ENCODE results near the gene GEMIN5. TPM values are rescaled to one million over a fixed set of nuclear protein-coding genes. Genes with fewer than 3 reads are reported as not detected.

GEMIN5 gene
- total and polyA plus RNA-seq, 2 of the 13 experiments (the other 11 are each of a cell fraction or from before 2014, with no cell fraction given), result 6.6 to 28.6 TPM

DNA sequence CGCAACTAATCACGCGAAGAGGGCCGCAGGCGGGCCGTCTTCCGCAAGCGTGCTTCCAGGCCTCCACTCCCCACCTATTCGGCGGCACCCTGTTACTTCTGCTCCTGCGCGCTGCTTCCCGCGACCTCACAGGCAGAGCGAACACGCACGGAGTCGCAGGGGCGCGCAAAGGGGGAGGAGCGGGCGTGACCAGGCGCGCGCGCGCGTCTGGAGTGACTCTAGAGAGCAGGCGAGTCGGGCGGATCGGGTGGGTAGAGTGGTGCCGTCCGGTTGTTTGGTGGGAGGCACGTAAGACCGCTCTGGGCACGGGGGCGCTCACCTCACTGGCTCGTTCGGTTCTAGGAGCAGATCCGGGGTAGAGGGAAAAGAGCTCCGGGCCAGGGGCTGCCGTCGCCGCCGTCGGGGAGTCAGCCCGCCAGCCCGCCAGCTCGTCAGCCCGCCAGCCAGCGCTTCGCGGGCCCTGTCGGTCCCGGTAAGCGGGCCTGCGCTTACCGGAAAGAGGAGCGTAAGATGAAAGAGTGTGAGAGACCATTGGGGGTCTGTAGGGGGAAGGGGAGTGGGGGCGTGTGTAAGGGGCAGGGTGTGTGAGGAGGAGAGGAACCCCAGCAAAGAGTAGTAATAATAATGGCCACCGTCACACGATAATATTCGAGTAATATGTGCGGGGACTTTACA is 79.6 kb downstream of the GEMIN5 start, which contains the start of gene CNOT8 (continued):
- TF ChIP-seq RXRA (CRISPR knock-in tag; IDR thresholded peaks at IDR 0.05), result peak; percentile 48; the same call in 1 of the 2 replicates
- 0 out of 2 replicates have a peak, but pooled peaks have one; percentile 35 for TF ChIP-seq ZNF430 (CRISPR knock-in tag; IDR thresholded peaks at IDR 0.05)
- no peak; the same call in 1 of the 2 replicates for TF ChIP-seq ZNF629 (CRISPR knock-in tag; conservative IDR thresholded peaks at IDR 0.05)
- TF ChIP-seq, protein P1, sequence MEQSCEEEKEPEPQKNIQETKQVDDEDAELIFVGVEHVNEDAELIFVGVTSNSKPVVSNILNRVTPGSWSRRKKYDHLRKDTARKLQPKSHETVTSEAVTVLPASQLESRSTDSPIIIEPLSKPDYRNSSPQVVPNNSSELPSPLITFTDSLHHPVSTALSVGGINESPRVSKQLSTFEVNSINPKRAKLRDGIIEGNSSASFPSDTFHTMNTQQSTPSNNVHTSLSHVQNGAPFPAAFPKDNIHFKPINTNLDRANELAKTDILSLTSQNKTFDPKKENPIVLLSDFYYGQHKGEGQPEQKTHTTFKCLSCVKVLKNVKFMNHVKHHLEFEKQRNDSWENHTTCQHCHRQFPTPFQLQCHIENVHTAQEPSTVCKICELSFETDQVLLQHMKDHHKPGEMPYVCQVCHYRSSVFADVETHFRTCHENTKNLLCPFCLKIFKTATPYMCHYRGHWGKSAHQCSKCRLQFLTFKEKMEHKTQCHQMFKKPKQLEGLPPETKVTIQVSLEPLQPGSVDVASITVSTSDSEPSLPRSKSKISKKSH (CRISPR knock-in tag; IDR thresholded peaks at IDR 0.05; ENCODE audit: borderline replicate concordance), result peak; percentile 66; the same call in 1 of the 2 replicates
- TF ChIP-seq ZNF766 (CRISPR knock-in tag; IDR thresholded peaks at IDR 0.05; ENCODE audit: borderline replicate concordance), result 0 out of 2 replicates have a peak, but pooled peaks have one; percentile 34
- no peak for TF ChIP-seq ZNF282 (IDR thresholded peaks at IDR 0.05; ENCODE audit: partially characterized antibody)
- no peak for TF ChIP-seq FOXP1 (IDR thresholded peaks at IDR 0.05)
- TF ChIP-seq FOXP1 (CRISPR knock-in tag; IDR thresholded peaks at IDR 0.05), result 0 out of 2 replicates have a peak, but pooled peaks have one; percentile 17
- TF ChIP-seq ZNF383 (CRISPR knock-in tag; IDR thresholded peaks at IDR 0.05; ENCODE audit: borderline replicate concordance), result no peak
- TF ChIP-seq SRY (CRISPR knock-in tag; IDR thresholded peaks at IDR 0.05), result no peak; the same call in 1 of the 2 replicates
- no peak for TF ChIP-seq SP1 (IDR thresholded peaks at IDR 0.05)
- peak; percentile 83 for TF ChIP-seq SP1 (CRISPR knock-in tag; IDR thresholded peaks at IDR 0.05)
- TF ChIP-seq, protein P2, sequence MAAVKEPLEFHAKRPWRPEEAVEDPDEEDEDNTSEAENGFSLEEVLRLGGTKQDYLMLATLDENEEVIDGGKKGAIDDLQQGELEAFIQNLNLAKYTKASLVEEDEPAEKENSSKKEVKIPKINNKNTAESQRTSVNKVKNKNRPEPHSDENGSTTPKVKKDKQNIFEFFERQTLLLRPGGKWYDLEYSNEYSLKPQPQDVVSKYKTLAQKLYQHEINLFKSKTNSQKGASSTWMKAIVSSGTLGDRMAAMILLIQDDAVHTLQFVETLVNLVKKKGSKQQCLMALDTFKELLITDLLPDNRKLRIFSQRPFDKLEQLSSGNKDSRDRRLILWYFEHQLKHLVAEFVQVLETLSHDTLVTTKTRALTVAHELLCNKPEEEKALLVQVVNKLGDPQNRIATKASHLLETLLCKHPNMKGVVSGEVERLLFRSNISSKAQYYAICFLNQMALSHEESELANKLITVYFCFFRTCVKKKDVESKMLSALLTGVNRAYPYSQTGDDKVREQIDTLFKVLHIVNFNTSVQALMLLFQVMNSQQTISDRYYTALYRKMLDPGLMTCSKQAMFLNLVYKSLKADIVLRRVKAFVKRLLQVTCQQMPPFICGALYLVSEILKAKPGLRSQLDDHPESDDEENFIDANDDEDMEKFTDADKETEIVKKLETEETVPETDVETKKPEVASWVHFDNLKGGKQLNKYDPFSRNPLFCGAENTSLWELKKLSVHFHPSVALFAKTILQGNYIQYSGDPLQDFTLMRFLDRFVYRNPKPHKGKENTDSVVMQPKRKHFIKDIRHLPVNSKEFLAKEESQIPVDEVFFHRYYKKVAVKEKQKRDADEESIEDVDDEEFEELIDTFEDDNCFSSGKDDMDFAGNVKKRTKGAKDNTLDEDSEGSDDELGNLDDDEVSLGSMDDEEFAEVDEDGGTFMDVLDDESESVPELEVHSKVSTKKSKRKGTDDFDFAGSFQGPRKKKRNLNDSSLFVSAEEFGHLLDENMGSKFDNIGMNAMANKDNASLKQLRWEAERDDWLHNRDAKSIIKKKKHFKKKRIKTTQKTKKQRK (IDR thresholded peaks at IDR 0.05; ENCODE audit: low read length), result no peak
- 0 out of 2 replicates have a peak, but pooled peaks have one; percentile 4 for TF ChIP-seq KLF6 (CRISPR knock-in tag; IDR thresholded peaks at IDR 0.05)
- TF ChIP-seq KDM3A (CRISPR knock-in tag; IDR thresholded peaks at IDR 0.05; ENCODE audit: low read depth), result 0 out of 2 replicates have a peak, but pooled peaks have one; percentile 35
- TF ChIP-seq GATAD2A (CRISPR knock-in tag; IDR thresholded peaks at IDR 0.05), result peak; percentile 57; the same call in 1 of the 2 replicates
- TF ChIP-seq ZFP90 (CRISPR knock-in tag; IDR thresholded peaks at IDR 0.05; ENCODE audit: borderline replicate concordance), result peak; percentile 80; the same call in 1 of the 2 replicates
- TF ChIP-seq FOXM1 (CRISPR knock-in tag; IDR thresholded peaks at IDR 0.05), result no peak
- TF ChIP-seq ZBTB43 (CRISPR knock-in tag; conservative IDR thresholded peaks at IDR 0.05), result peak; percentile 52; the same call in 1 of the 2 replicates
- TF ChIP-seq MAFF (IDR thresholded peaks at IDR 0.05; ENCODE audit: low read depth, low read length), result no peak
- TF ChIP-seq YY1 (IDR thresholded peaks at IDR 0.05; ENCODE audit: insufficient read depth, insufficient replicate concordance, low read depth, low read length), result peak; percentile 79
- TF ChIP-seq, protein P3, sequence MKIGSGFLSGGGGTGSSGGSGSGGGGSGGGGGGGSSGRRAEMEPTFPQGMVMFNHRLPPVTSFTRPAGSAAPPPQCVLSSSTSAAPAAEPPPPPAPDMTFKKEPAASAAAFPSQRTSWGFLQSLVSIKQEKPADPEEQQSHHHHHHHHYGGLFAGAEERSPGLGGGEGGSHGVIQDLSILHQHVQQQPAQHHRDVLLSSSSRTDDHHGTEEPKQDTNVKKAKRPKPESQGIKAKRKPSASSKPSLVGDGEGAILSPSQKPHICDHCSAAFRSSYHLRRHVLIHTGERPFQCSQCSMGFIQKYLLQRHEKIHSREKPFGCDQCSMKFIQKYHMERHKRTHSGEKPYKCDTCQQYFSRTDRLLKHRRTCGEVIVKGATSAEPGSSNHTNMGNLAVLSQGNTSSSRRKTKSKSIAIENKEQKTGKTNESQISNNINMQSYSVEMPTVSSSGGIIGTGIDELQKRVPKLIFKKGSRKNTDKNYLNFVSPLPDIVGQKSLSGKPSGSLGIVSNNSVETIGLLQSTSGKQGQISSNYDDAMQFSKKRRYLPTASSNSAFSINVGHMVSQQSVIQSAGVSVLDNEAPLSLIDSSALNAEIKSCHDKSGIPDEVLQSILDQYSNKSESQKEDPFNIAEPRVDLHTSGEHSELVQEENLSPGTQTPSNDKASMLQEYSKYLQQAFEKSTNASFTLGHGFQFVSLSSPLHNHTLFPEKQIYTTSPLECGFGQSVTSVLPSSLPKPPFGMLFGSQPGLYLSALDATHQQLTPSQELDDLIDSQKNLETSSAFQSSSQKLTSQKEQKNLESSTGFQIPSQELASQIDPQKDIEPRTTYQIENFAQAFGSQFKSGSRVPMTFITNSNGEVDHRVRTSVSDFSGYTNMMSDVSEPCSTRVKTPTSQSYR (CRISPR knock-in tag; IDR thresholded peaks at IDR 0.05; ENCODE audit: borderline replicate concordance), result peak; percentile 73; the same call in 1 of the 2 replicates

All from HepG2 (cell line).